ENCODE results near the gene SCAF4. TPM values are rescaled to one million over a fixed set of nuclear protein-coding genes. Genes with fewer than 3 reads are reported as not detected.

Gene SCAF4
- total RNA-seq, 1 donor, result 7.6 TPM

GRCh38 chr21:31706562-31706961, 25.4 kb downstream of the SCAF4 start:
- Histone ChIP-seq H3K9me3 (ENCODE audit: low read depth, low read length) (no peaks in the 10 kb centered on the region), H3K27ac (ENCODE audit: low read depth, low read length) (no peak overlapping the region), H3K4me1 (ENCODE audit: insufficient read depth, low read length) (peaks cover 20% of the 10 kb centered on the region), H3K4me2 (ENCODE audit: insufficient read depth, low read length) (no peak overlapping the region), H3K27me3 (ENCODE audit: insufficient read depth, low read length) (no peaks in the 10 kb centered on the region), H3K4me3 (ENCODE audit: insufficient read depth, low read length) (no peak overlapping the region), H3K79me2 (ENCODE audit: insufficient read depth, low read length) (peaks cover 88% of the 10 kb centered on the region), H3K36me3 (ENCODE audit: insufficient read depth, low read length) (peaks cover 18% of the 10 kb centered on the region), H4K20me1 (ENCODE audit: insufficient read depth, low read length) (peaks cover 6% of the 10 kb centered on the region), H2AFZ (ENCODE audit: low read length) (no peak overlapping the region)
- TF ChIP-seq CTCF (IDR thresholded peaks at IDR 0.05; ENCODE audit: extremely low read depth, low read depth, low read length), result no peak
- DNase-seq (ENCODE audit: insufficient read length, low spot score, missing footprints), result no peak

- TF ChIP-seq CTCF (IDR thresholded peaks at IDR 0.05; ENCODE audit: extremely low read depth, low read depth, low read length), result no peak
- Histone ChIP-seq H3K36me3 (ENCODE audit: insufficient read depth, low read length) (peaks cover 65% of the 10 kb centered on the region), H3K27ac (ENCODE audit: low read depth, low read length) (no peak overlapping the region), H3K79me2 (ENCODE audit: insufficient read depth, low read length) (peaks cover 41% of the 10 kb centered on the region), H3K4me2 (ENCODE audit: insufficient read depth, low read length) (no peak overlapping the region), H3K4me1 (ENCODE audit: insufficient read depth, low read length) (no peaks in the 10 kb centered on the region), H4K20me1 (ENCODE audit: insufficient read depth, low read length) (no peaks in the 10 kb centered on the region), H2AFZ (ENCODE audit: low read length) (no peak overlapping the region), H3K9me3 (ENCODE audit: low read depth, low read length) (no peaks in the 10 kb centered on the region), H3K4me3 (ENCODE audit: insufficient read depth, low read length) (no peak overlapping the region), H3K27me3 (ENCODE audit: insufficient read depth, low read length) (no peaks in the 10 kb centered on the region)
- no peak for DNase-seq (ENCODE audit: insufficient read length, low spot score, missing footprints)
Observed at GRCh38 chr21:31700040-31700439, 31.9 kb downstream of the SCAF4 start.

GRCh38 chr21:31698461-31698860, 33.5 kb downstream of the SCAF4 start:
- H3K79me2 ChIP-seq (ENCODE audit: insufficient read depth, low read length), result peaks cover 29% of the 10 kb centered on the region
- no peaks in the 10 kb centered on the region for H3K4me1 ChIP-seq (ENCODE audit: insufficient read depth, low read length)
- H3K9me3 ChIP-seq (ENCODE audit: low read depth, low read length), result no peaks in the 10 kb centered on the region
- H3K4me3 ChIP-seq (ENCODE audit: insufficient read depth, low read length), result no peak overlapping the region
- H3K27me3 ChIP-seq (ENCODE audit: insufficient read depth, low read length), result no peaks in the 10 kb centered on the region
- H3K27ac ChIP-seq (ENCODE audit: low read depth, low read length), result no peak overlapping the region
- no peak for TF ChIP-seq CTCF (IDR thresholded peaks at IDR 0.05; ENCODE audit: extremely low read depth, low read depth, low read length)
- no peak overlapping the region for H3K4me2 ChIP-seq (ENCODE audit: insufficient read depth, low read length)
- H3K36me3 ChIP-seq (ENCODE audit: insufficient read depth, low read length), result peaks cover 77% of the 10 kb centered on the region
- no peaks in the 10 kb centered on the region for H4K20me1 ChIP-seq (ENCODE audit: insufficient read depth, low read length)
- H2AFZ ChIP-seq (ENCODE audit: low read length), result no peak overlapping the region
- no peak for DNase-seq (ENCODE audit: insufficient read length, low spot score, missing footprints)

- Histone ChIP-seq H3K27me3 (ENCODE audit: insufficient read depth, low read length) (no peaks in the 10 kb centered on the region), H4K20me1 (ENCODE audit: insufficient read depth, low read length) (no peaks in the 10 kb centered on the region), H2AFZ (ENCODE audit: low read length) (no peak overlapping the region), H3K9me3 (ENCODE audit: low read depth, low read length) (no peaks in the 10 kb centered on the region), H3K4me1 (ENCODE audit: insufficient read depth, low read length) (no peaks in the 10 kb centered on the region), H3K4me3 (ENCODE audit: insufficient read depth, low read length) (no peak overlapping the region), H3K27ac (ENCODE audit: low read depth, low read length) (no peak overlapping the region), H3K79me2 (ENCODE audit: insufficient read depth, low read length) (peaks cover 17% of the 10 kb centered on the region), H3K4me2 (ENCODE audit: insufficient read depth, low read length) (no peak overlapping the region), H3K36me3 (ENCODE audit: insufficient read depth, low read length) (peaks cover 82% of the 10 kb centered on the region)
- no peak for DNase-seq (ENCODE audit: insufficient read length, low spot score, missing footprints)
- no peak for TF ChIP-seq CTCF (IDR thresholded peaks at IDR 0.05; ENCODE audit: extremely low read depth, low read depth, low read length)
Observed at GRCh38 chr21:31696424-31696823, 35.5 kb downstream of the SCAF4 start.

Measured in osteoblast (primary cell).